GM12892 (cell line): ENCODE data around the gene SHB.

ENCODE experiments used
- POLR2A ChIP-seq: IDR thresholded peaks from 2 replicates; pipeline ENCODE4 v1.6.1; 2011; ENCODE audit warnings: low read depth, low read length, control low read depth
- POLR2AphosphoS5 ChIP-seq: IDR thresholded peaks from 2 replicates; pipeline ENCODE4 v1.6.1; 2011; ENCODE audit warnings: low read depth, low read length, control low read depth
- TAF1 ChIP-seq: IDR thresholded peaks from 2 replicates; pipeline ENCODE4 v1.6.1; 2011; ENCODE audit warnings: low read depth, mild to moderate bottlenecking, control low read depth, low read length, borderline replicate concordance

DNA sequence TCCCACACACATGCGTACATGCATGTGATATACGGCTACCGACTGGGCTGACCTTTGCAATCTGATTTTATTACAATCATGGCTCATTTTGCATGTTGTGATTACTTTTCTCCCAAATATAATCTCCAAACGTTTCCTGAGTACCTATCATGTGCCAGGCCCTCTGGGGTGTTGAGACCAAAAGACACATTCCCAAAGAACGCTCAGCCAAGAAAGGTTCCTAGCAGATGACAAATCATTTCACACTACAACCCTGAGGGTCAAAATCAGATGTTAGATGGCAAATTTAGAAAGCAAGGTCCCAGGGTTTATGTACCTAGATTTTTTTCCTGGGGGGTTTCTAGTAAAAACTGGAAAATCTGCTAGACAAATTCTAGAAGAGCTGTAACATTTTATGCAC is 132.7 kb downstream of the SHB start:
- TF ChIP-seq POLR2AphosphoS5, result no peak
- no peak for TF ChIP-seq POLR2A
- no peak for TF ChIP-seq TAF1
